Tibial artery (tissue), 4 donors: ENCODE measurements around the gene PRKCD.

Experiments used
- DNase-seq, 2 donors: peaks; one replicate each; pipeline ENCODE4 v3.0.0-alpha.2; 2019
- H3K27ac ChIP-seq, 2 donors: fragments of 200-600 bp; sonication (generic) in 1 of 2; 1 replicate in 1 of 2; 2 replicates in 1 of 2; pipeline ENCODE4 v1.5.1; 2018 to 2019; ENCODE audit warnings: mild to moderate bottlenecking in 1 of 2
- H3K27me3 ChIP-seq, 2 donors: fragments of 200-600 bp; sonication (generic) in 1 of 2; one replicate each; pipeline versions ENCODE4 v1.5.1 to v1.6.0; 2016 to 2019
- H3K36me3 ChIP-seq, 3 donors: fragments of 200-600 bp; sonication (generic) in 2 of 3; one replicate each; pipeline ENCODE4 v1.5.1; 2016 to 2019; ENCODE audit warnings: mild to moderate bottlenecking in 2 of 3
- H3K4me1 ChIP-seq, 4 donors: fragments of 200-600 bp; sonication (generic) in 2 of 4; 1 replicate in 3 of 4; 2 replicates in 1 of 4; pipeline ENCODE4 v1.5.1; 2016 to 2019
- H3K4me3 ChIP-seq, 2 donors: fragments of 200-600 bp; sonication (generic) in 1 of 2; 1 replicate in 1 of 2; 2 replicates in 1 of 2; pipeline ENCODE4 v1.5.1; 2018 to 2019; ENCODE audit warnings: mild to moderate bottlenecking in 2 of 2
- H3K9me3 ChIP-seq, 3 donors: fragments of 200-600 bp; sonication (generic) in 1 of 3; one replicate each; pipeline ENCODE4 v1.5.1; 2016 to 2019
- CTCF ChIP-seq, 2 experiments: fragments of 200-600 bp in 1 of 2; fragments of 450-650 bp in 1 of 2; IDR thresholded peaks; one replicate each; pipeline ENCODE4 v1.5.1; 2017 to 2019; ENCODE audit warnings: antibody characterized with exemption in 2 of 2, mild to moderate bottlenecking in 1 of 2, moderate library complexity in 1 of 2
- intact Hi-C: fragments of 100-400 bp; cut with DNase I; formaldehyde crosslinking; loops from one replicate; pipeline ENCODE4 v1.15.0; 2023; ENCODE audit warnings: low total_unique reads

PRKCD gene

GRCh38 chr3:53191836-53192480, 30.9 kb downstream of the PRKCD start:
- Histone ChIP-seq H3K4me3 (no peak overlapping the region), H3K36me3 (peaks cover 24 to 52% (median 41%) of the 10 kb centered on the region in 3 donors), H3K27ac (peak overlapping the region; percentile 72 to 79), H3K4me1 (peaks cover 0 to 36% (median 31%) of the 10 kb centered on the region in 4 donors), H3K9me3 (no peaks in the 10 kb centered on the region), H3K27me3 (no peaks in the 10 kb centered on the region)
- peak in 1 of 2 donors; percentile 56 for DNase-seq
- intact Hi-C loops = no loop called here
- no peak for TF ChIP-seq CTCF (IDR thresholded peaks at IDR 0.05)

GRCh38 chr3:53192608-53193007, 31.6 kb downstream of the PRKCD start:
- Histone ChIP-seq H3K36me3 (peaks cover 19 to 46% (median 36%) of the 10 kb centered on the region in 3 donors), H3K27me3 (no peaks in the 10 kb centered on the region), H3K4me1 (peaks cover 0 to 36% (median 31%) of the 10 kb centered on the region in 4 donors), H3K9me3 (no peaks in the 10 kb centered on the region), H3K4me3 (no peak overlapping the region), H3K27ac (peak overlapping the region; percentile 72 to 79)
- no peak for DNase-seq
- intact Hi-C loops = no loop called here
- no peak for TF ChIP-seq CTCF (IDR thresholded peaks at IDR 0.05)

GRCh38 chr3:53193466-53194209, 32.6 kb downstream of the PRKCD start:
- intact Hi-C loops = no loop called here
- H3K4me3 ChIP-seq = no peak overlapping the region
- peak in 1 of 2 donors; percentile 82 for DNase-seq

GRCh38 chr3:53194210-53195065, 33.4 kb downstream of the PRKCD start:
- H3K27ac ChIP-seq = peak overlapping the region; percentile 72 to 79
- intact Hi-C loops = no loop called here

More at GRCh38 chr3:53193466-53194209, 32.6 kb downstream of the PRKCD start:
- no peak for TF ChIP-seq CTCF (IDR thresholded peaks at IDR 0.05)
- peak overlapping the region; percentile 72 to 79 for H3K27ac ChIP-seq
- peaks cover 17 to 36% (median 30%) of the 10 kb centered on the region in 3 donors for H3K36me3 ChIP-seq
- H3K9me3 ChIP-seq = no peaks in the 10 kb centered on the region
- H3K4me1 ChIP-seq = peaks cover 0 to 36% (median 31%) of the 10 kb centered on the region in 4 donors
- no peaks in the 10 kb centered on the region for H3K27me3 ChIP-seq

More at GRCh38 chr3:53194210-53195065, 33.4 kb downstream of the PRKCD start:
- Histone ChIP-seq H3K27me3 (no peaks in the 10 kb centered on the region), H3K4me1 (peaks cover 0 to 36% (median 31%) of the 10 kb centered on the region in 4 donors), H3K4me3 (no peak overlapping the region), H3K36me3 (peaks cover 9 to 28% (median 22%) of the 10 kb centered on the region in 3 donors), H3K9me3 (no peaks in the 10 kb centered on the region)
- peak; percentile 38 to 86 for DNase-seq
- TF ChIP-seq CTCF (IDR thresholded peaks at IDR 0.05) = no peak
